SHP77 (cell line): ENCODE results near the gene NPFF.
A peak's percentile ranks its signal among the peaks of the same experiment; 100 is the strongest.

Experiments used
- DNase-seq, 2 experiments: peaks; one replicate each; lab custom pipeline; 2025; lab: John Stamatoyannopoulos, UW

Gene NPFF

GRCh38 chr12:53476769-53477209 lies 30.5 kb downstream of the NPFF start:
- peak; percentile 12 to 18 for DNase-seq

- no peak for DNase-seq
Observed at GRCh38 chr12:53474819-53475218, 32.5 kb downstream of the NPFF start.

GRCh38 chr12:53474077-53474476 lies 33.2 kb downstream of the NPFF start:
- no peak for DNase-seq

- DNase-seq: no peak
Observed at GRCh38 chr12:53472056-53472582, 35.2 kb downstream of the NPFF start.

GRCh38 chr12:53468282-53468681 lies 39.0 kb downstream of the NPFF start:
- DNase-seq: no peak

GRCh38 chr12:53467880-53468279 lies 39.4 kb downstream of the NPFF start:
- no peak for DNase-seq

GRCh38 chr12:53467082-53467481 lies 40.2 kb downstream of the NPFF start:
- no peak for DNase-seq

- no peak for DNase-seq
Observed at GRCh38 chr12:53466640-53467039, 40.6 kb downstream of the NPFF start.

GRCh38 chr12:53465679-53466078 lies 41.6 kb downstream of the NPFF start:
- no peak for DNase-seq

GRCh38 chr12:53464685-53465418 lies 42.4 kb downstream of the NPFF start:
- no peak for DNase-seq

GRCh38 chr12:53463802-53464560 lies 43.3 kb downstream of the NPFF start:
- DNase-seq: no peak

GRCh38 chr12:53462935-53463334 lies 44.3 kb downstream of the NPFF start:
- no peak for DNase-seq

GRCh38 chr12:53461591-53461990 lies 45.7 kb downstream of the NPFF start:
- no peak for DNase-seq

- DNase-seq: no peak
Observed at GRCh38 chr12:53461059-53461458, 46.2 kb downstream of the NPFF start.

GRCh38 chr12:53459097-53459496 lies 48.2 kb downstream of the NPFF start:
- DNase-seq: no peak
